GM23248 (cell line): ENCODE results near the gene FOXN3.

Source experiments
- EZH2 ChIP-seq: fragments of 200-600 bp; sonication (generic); IDR thresholded peaks from 2 replicates; pipeline ENCODE4 v1.6.1; 2018; ENCODE audit warnings: antibody characterized with exemption, mild to moderate bottlenecking; ENCODE audit not compliant: insufficient read depth, poor library complexity, severe bottlenecking
- EZH2phosphoT487 ChIP-seq: fragments of 200-600 bp; sonication (generic); IDR thresholded peaks from 2 replicates; pipeline ENCODE4 v1.6.1; 2018; ENCODE audit warnings: antibody characterized with exemption, moderate library complexity, mild to moderate bottlenecking, low read depth; ENCODE audit not compliant: insufficient read depth

GRCh38 chr14:89397569-89398230 lies 19.3 kb downstream of the FOXN3 start:
- TF ChIP-seq EZH2 (no peak), EZH2phosphoT487 (no peak)
